GM12878 (cell line): ENCODE results near the gene SERPINB6. TPM values are rescaled to one million over a fixed set of nuclear protein-coding genes. Genes with fewer than 3 reads are reported as not detected.

Experiments
- ATAC-seq: fragments of 200-7000 bp; cut with Tn5 transposase; 3 replicates; pipeline ENCODE4 v1.9.1; 2020; ENCODE audit warnings: mild to moderate bottlenecking, moderate library complexity
- BruUV-seq: library from RNA; stranded (reverse); fragments of 400-500 nt; replicated peaks from 2 replicates; lab custom pipeline; 2021; lab: Mats Ljungman, UMichigan
- CTCF ChIA-PET: fragments of 300-600 bp; sonication (Branson Sonifier 250); formaldehyde crosslinking; extraction: SDS; loops from one replicate; lab custom pipeline; 2021; ENCODE audit warnings: inconsistent platforms; lab: Yijun Ruan, JAX
- POLR2A ChIA-PET: fragments of 350-600 bp; formaldehyde crosslinking; extraction: SDS; loops from one replicate; lab custom pipeline; 2021; ENCODE audit warnings: inconsistent platforms; lab: Charles Lee
- RAD21 ChIA-PET: fragments of 300-600 bp; sonication (Branson Sonifier 250); formaldehyde crosslinking; loops from one replicate; lab custom pipeline; 2023; ENCODE audit warnings: antibody characterized with exemption; ENCODE audit not compliant: unreplicated experiment; lab: Charles Lee
- SMC1A ChIA-PET: fragments of 300-600 bp; sonication (Branson Sonifier 250); formaldehyde crosslinking; loops from one replicate; lab custom pipeline; 2023; ENCODE audit not compliant: unreplicated experiment, uncharacterized antibody; lab: Charles Lee
- DNase-seq: peaks from one replicate; pipeline ENCODE4 v3.0.0-alpha.2; 2011; ENCODE audit warnings: low read depth, low spot score
- FAIRE-seq: peaks from 3 replicates; lab custom pipeline; 2011; peaks lifted over from hg19 to GRCh38; lab: Jason Lieb, UNC
- H2AFZ ChIP-seq: 2 replicates; pipeline ENCODE4 v1.6.0; 2011; ENCODE audit warnings: low read depth, low read length, control low read depth; ENCODE audit not compliant: control insufficient read depth
- H3K27ac ChIP-seq: 2 replicates; pipeline ENCODE4 v1.5.1; 2011; ENCODE audit warnings: control low read depth; ENCODE audit not compliant: control insufficient read depth, insufficient read depth
- H3K27me3 ChIP-seq, 2 experiments: replicated peaks in 1 of 2; 2 replicates each; pipeline versions ENCODE4 v1.6.0 to v1.6.1; 2011; ENCODE audit warnings: low read length in 1 of 2; ENCODE audit not compliant: control insufficient read depth in 2 of 2, insufficient read depth in 2 of 2
- H3K36me3 ChIP-seq, 2 experiments: 2 replicates each; pipeline ENCODE4 v1.5.1; 2011; ENCODE audit warnings: low read length in 1 of 2; ENCODE audit not compliant: control insufficient read depth in 2 of 2, insufficient read depth in 2 of 2
- H3K4me1 ChIP-seq: 2 replicates; pipeline ENCODE4 v1.6.1; 2011; ENCODE audit warnings: mild to moderate bottlenecking, low read length, moderate library complexity, mixed read lengths; ENCODE audit not compliant: control insufficient read depth, insufficient read depth
- H3K4me2 ChIP-seq: 2 replicates; pipeline ENCODE4 v1.6.0; 2011; ENCODE audit warnings: control low read depth; ENCODE audit not compliant: control insufficient read depth, insufficient read depth
- H3K4me3 ChIP-seq: fragments of 200-600 bp; sonication (generic); 2 replicates; pipeline ENCODE4 v1.5.1; 2016
- H3K79me2 ChIP-seq: 2 replicates; pipeline ENCODE4 v1.6.0; 2011; ENCODE audit warnings: low read length; ENCODE audit not compliant: control insufficient read depth, insufficient read depth
- H3K9ac ChIP-seq: 2 replicates; pipeline ENCODE4 v1.8.0; 2011; ENCODE audit warnings: low read length, control low read depth, mixed read lengths; ENCODE audit not compliant: control insufficient read depth, insufficient read depth
- H3K9me3 ChIP-seq: replicated peaks from 3 replicates; pipeline ENCODE4 v1.5.1; 2011; ENCODE audit warnings: mild to moderate bottlenecking, low read length; ENCODE audit not compliant: control insufficient read depth, insufficient read depth
- H4K20me1 ChIP-seq: 2 replicates; pipeline ENCODE4 v1.6.0; 2011; ENCODE audit not compliant: control insufficient read depth, insufficient read depth
- IKZF2 ChIP-seq, 2 experiments: fragments of 450-650 bp; IDR thresholded peaks; 2 replicates each; pipeline ENCODE4 v1.6.1; 2017; ENCODE audit warnings: mild to moderate bottlenecking in 2 of 2, moderate library complexity in 2 of 2
- KDM1A ChIP-seq: fragments of 200-600 bp; sonication (generic); IDR thresholded peaks from 2 replicates; pipeline ENCODE4 v1.6.1; 2016; ENCODE audit warnings: borderline replicate concordance
- KLF5 ChIP-seq: fragments of 450-650 bp; IDR thresholded peaks from 2 replicates; pipeline ENCODE4 v1.6.1; 2014; ENCODE audit warnings: mild to moderate bottlenecking; ENCODE audit not compliant: partially characterized antibody
- MEF2B ChIP-seq: fragments of 450-650 bp; IDR thresholded peaks from 2 replicates; pipeline ENCODE4 v1.6.1; 2018; ENCODE audit warnings: mild to moderate bottlenecking, moderate library complexity; ENCODE audit not compliant: partially characterized antibody, poor library complexity, severe bottlenecking
- PKNOX1 ChIP-seq: fragments of 450-650 bp; IDR thresholded peaks from 2 replicates; pipeline ENCODE4 v1.6.1; 2016; ENCODE audit warnings: mild to moderate bottlenecking
- RUNX3 ChIP-seq: IDR thresholded peaks from 2 replicates; pipeline ENCODE4 v1.6.1; 2012; ENCODE audit warnings: low read length, inconsistent platforms
- SPI1 ChIP-seq: IDR thresholded peaks from 2 replicates; pipeline ENCODE4 v1.6.1; 2011; ENCODE audit warnings: low read depth, mild to moderate bottlenecking, low read length, moderate library complexity, borderline replicate concordance; ENCODE audit not compliant: insufficient read depth
- STAT3 ChIP-seq: IDR thresholded peaks from 2 replicates; pipeline ENCODE4 v1.6.1; 2011; ENCODE audit warnings: low read depth, low read length, improper control_type of control experiment
- TBL1XR1 ChIP-seq: IDR thresholded peaks from 2 replicates; pipeline ENCODE4 v1.6.1; 2012; ENCODE audit warnings: low read depth, low read length, improper control_type of control experiment
- ZBTB4 ChIP-seq: fragments of 450-650 bp; formaldehyde crosslinking; IDR thresholded peaks from 2 replicates; pipeline ENCODE4 v1.4.0; 2022; ENCODE audit warnings: mild to moderate bottlenecking, moderate library complexity
- ZNF217 ChIP-seq: fragments of 450-650 bp; IDR thresholded peaks from 2 replicates; pipeline ENCODE4 v1.6.1; 2017; ENCODE audit warnings: antibody characterized with exemption, mild to moderate bottlenecking
- ZNF687 ChIP-seq: fragments of 450-650 bp; IDR thresholded peaks from 2 replicates; pipeline ENCODE4 v1.6.1; 2017; ENCODE audit warnings: mild to moderate bottlenecking, moderate library complexity
- WGBS: methylation state at CpG from one replicate; pipeline ENCODE4 v1.1.6; 2016; ENCODE audit warnings: low lambda C conversion rate; ENCODE audit not compliant: insufficient replicate concordance, insufficient coverage; ENCODE audit errors: missing lambda C conversion rate; 5-methylcytosine and 5-hydroxymethylcytosine counted together
- in situ Hi-C: fragments of 300-500 bp; cut with MboI; formaldehyde crosslinking; loops from 9 replicates; pipeline ENCODE4 v1.14.3; 2018; ENCODE audit warnings: mixed read lengths
- intact Hi-C: fragments of 100-400 bp; cut with micrococcal nuclease; formaldehyde crosslinking; loops from one replicate; pipeline ENCODE4 v1.14.2; 2022; ENCODE audit not compliant: unreplicated experiment
- polyA plus RNA-seq, 11 experiments: library from polyadenylated mRNA; depleted of rRNA in 4 of 11; unstranded in 6 of 11; stranded (reverse) in 5 of 11; fragments of >200 nt; fragmentation: Nextera tagmentation in 4 of 11; fragmentation: Illumina TruSeq in 1 of 11; extraction: Ambion mirVana in 4 of 11; extraction: Trizol in 1 of 11; gene quantifications; 1 replicate in 1 of 11; 2 replicates in 10 of 11; pipeline versions ENCODE4 v1.2.1 to v1.2.3, GENCODE V29; 2011 to 2016; ENCODE audit warnings: inconsistent platforms in 2 of 11, missing spikeins in 2 of 11, low read depth in 1 of 11
- total RNA-seq, 4 experiments: library from RNA; depleted of rRNA in 3 of 4; stranded (reverse); fragments of >200 nt in 3 of 4; fragmentation: Illumina TruSeq in 1 of 4; extraction: Trizol in 1 of 4; gene quantifications; 2 replicates each; pipeline versions ENCODE4 v1.2.1 to v1.2.3, GENCODE V29; 2013 to 2021

SERPINB6 gene
- total and polyA plus RNA-seq, 10 of the 15 experiments (the other 5 are each of a cell fraction or from before 2014, with no cell fraction given), result 0.37 to 2.2 (median 0.68) TPM; not detected in 1

GRCh38 chr6:2953098-2953497 lies 18.3 kb downstream of the SERPINB6 start:
- Histone ChIP-seq H3K79me2 (no peaks in the 10 kb centered on the region), H3K9me3 (no peaks in the 10 kb centered on the region; the same call in 2 of the 3 replicates), H2AFZ (no peak overlapping the region), H3K27me3 (peaks cover 0 to 4% of the 10 kb centered on the region in 2 experiments; a peak in 3 of 4 replicates), H3K4me2 (no peak overlapping the region), H3K4me1 (no peaks in the 10 kb centered on the region), H4K20me1 (no peaks in the 10 kb centered on the region), H3K27ac (no peak overlapping the region), H3K9ac (no peak overlapping the region), H3K4me3 (no peak overlapping the region), H3K36me3 (no peaks in the 10 kb centered on the region)
- RAD21 ChIA-PET, result interaction anchor here (1.0 to 1.2 kb wide), 3 partner anchors 21 to 107 kb away, joined by 3 to 15 read pairs (median 4); no protein-coding TSS in a partner anchor
- DNase-seq (no peak), FAIRE-seq (peak; percentile 61), ATAC-seq (no peak)
- SMC1A ChIA-PET, result interaction anchor here (0.8 to 2.3 kb wide), 8 partner anchors 10 to 162 kb away, joined by 3 to 10 read pairs (median 4); no protein-coding TSS in a partner anchor
- no TSS peak for BruUV-seq
- CTCF ChIA-PET, result interaction anchor here (0.7 to 2.4 kb wide), 28 partner anchors 10 to 191 kb away, joined by 3 to 55 read pairs (median 6); no protein-coding TSS in a partner anchor
- intact Hi-C loops (no loop called here), in situ Hi-C loops (no loop called here)
- POLR2A ChIA-PET, result interaction anchor here (0.5 kb wide), 1 partner anchor 15 kb away, joined by 3 read pairs; no protein-coding TSS in a partner anchor
- WGBS, result 84% methylated on average over 12 of the region's 12 CpGs
- TF ChIP-seq STAT3, result no peak
- TF ChIP-seq ZNF687, result no peak
- no peak for TF ChIP-seq IKZF2 (IDR thresholded peaks at IDR 0.05)
- no peak for TF ChIP-seq SPI1
- no peak for TF ChIP-seq ZBTB4 (CRISPR knock-in tag)
- TF ChIP-seq TBL1XR1, result no peak
- TF ChIP-seq KDM1A, result no peak
- no peak for TF ChIP-seq KLF5
- TF ChIP-seq PKNOX1, result no peak
- TF ChIP-seq ZNF217, result no peak
- no peak for TF ChIP-seq RUNX3
- no peak for TF ChIP-seq MEF2B
